ENCODE measurements around the gene SERPIND1. TPM values are rescaled to one million over a fixed set of nuclear protein-coding genes. Genes with fewer than 3 reads are reported as not detected.

The SERPIND1 gene
- total RNA-seq, 1 donor from 2014 or later = not detected

DNA sequence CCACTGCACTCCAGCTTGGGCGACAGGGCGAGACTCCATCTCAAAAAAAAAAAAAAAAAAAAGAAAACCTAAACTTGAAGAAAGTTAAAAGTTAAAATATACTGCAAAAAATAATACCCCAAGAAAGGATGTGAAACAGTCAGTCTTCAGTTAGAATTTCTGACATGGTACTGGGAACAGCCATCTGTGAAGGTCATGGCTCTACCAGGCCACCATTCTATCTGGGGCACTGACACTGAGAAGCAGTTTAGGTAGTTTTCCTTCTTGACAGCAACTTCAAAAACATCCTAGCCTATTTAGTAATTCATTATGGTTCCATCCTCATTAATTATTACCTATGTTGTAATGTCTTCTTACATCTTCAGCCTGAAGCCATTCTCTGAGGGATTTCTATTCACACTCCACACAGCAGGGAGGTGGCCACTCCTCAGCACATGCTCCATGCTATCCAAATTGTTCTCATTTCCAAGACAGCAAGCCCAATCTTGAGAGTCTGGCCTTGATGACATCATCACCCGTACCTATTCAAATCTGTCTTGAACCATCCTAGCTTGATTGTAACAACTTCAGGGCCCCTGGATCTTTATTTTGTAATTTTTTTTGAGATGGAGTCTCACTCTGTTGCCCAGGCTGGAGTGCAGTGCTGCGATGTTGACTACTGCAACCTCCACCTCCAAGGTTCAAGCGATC lies 38.2 kb downstream of the SERPIND1 start:
- Mint-ChIP-seq H3K27ac (ENCODE audit: unreplicated experiment) (no peak overlapping the region), H3K4me1 (ENCODE audit: low read depth, unreplicated experiment) (peaks cover 6% of the 10 kb centered on the region), H3K36me3 (ENCODE audit: low read depth, unreplicated experiment) (peaks cover 23% of the 10 kb centered on the region), H3K9me3 (ENCODE audit: unreplicated experiment) (no peaks in the 10 kb centered on the region), H3K4me3 (ENCODE audit: unreplicated experiment) (no peak overlapping the region), H3K27me3 (ENCODE audit: low read depth, unreplicated experiment) (no peaks in the 10 kb centered on the region)
- H4K20me1 ChIP-seq (ENCODE audit: insufficient read depth, low read length) = no peaks in the 10 kb centered on the region
- no peaks in the 10 kb centered on the region for H3K27me3 ChIP-seq (ENCODE audit: insufficient read depth, low read length)
- H3K27ac ChIP-seq (ENCODE audit: low read depth, low read length) = no peak overlapping the region
- H3K79me2 ChIP-seq (ENCODE audit: insufficient read depth, low read length) = no peaks in the 10 kb centered on the region
- FAIRE-seq = no peak
- H3K9ac ChIP-seq (ENCODE audit: low read length) = no peak overlapping the region
- peaks cover 6% of the 10 kb centered on the region for H3K4me1 ChIP-seq (ENCODE audit: insufficient read depth, low read length)
- no peak overlapping the region for H2AFZ ChIP-seq (ENCODE audit: low read depth, low read length)
- H3K4me3 ChIP-seq (ENCODE audit: insufficient read depth, low read depth, low read length) = no peak overlapping the region
- H3K4me2 ChIP-seq (ENCODE audit: low read length) = no peak overlapping the region
- no peak for DNase-seq (ENCODE audit: low read depth)
- TF ChIP-seq, protein P1, sequence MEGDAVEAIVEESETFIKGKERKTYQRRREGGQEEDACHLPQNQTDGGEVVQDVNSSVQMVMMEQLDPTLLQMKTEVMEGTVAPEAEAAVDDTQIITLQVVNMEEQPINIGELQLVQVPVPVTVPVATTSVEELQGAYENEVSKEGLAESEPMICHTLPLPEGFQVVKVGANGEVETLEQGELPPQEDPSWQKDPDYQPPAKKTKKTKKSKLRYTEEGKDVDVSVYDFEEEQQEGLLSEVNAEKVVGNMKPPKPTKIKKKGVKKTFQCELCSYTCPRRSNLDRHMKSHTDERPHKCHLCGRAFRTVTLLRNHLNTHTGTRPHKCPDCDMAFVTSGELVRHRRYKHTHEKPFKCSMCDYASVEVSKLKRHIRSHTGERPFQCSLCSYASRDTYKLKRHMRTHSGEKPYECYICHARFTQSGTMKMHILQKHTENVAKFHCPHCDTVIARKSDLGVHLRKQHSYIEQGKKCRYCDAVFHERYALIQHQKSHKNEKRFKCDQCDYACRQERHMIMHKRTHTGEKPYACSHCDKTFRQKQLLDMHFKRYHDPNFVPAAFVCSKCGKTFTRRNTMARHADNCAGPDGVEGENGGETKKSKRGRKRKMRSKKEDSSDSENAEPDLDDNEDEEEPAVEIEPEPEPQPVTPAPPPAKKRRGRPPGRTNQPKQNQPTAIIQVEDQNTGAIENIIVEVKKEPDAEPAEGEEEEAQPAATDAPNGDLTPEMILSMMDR (IDR thresholded peaks at IDR 0.05; ENCODE audit: insufficient read depth, low read depth, low read length) = no peak
- TF ChIP-seq EZH2 (IDR thresholded peaks at IDR 0.05; ENCODE audit: insufficient read depth, low read length) = no peak
- peaks cover 25% of the 10 kb centered on the region for H3K36me3 ChIP-seq (ENCODE audit: insufficient read depth, low read length)
- no peaks in the 10 kb centered on the region for H3K9me3 ChIP-seq (ENCODE audit: insufficient read depth, low read depth, low read length)

DNA sequence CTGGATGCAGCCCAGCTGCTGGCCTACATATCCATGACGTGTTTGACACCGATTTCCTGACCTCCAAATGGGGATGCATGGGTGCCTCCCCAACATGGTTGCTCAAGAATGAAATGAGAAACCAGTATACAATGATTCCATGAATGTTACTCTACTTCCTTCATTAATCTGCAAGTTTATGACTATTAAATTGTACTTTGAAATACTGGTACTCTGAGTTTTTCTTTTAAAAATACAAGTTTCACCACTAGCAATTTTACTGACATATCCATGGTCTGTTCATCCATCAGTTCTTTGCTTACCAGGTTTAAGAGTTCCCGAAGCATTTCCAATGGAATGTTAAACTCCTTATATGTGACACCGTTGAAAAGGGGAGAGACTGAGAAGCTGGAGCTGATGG lies 39.1 kb downstream of the SERPIND1 start:
- Mint-ChIP-seq H3K9me3 (ENCODE audit: unreplicated experiment) (no peaks in the 10 kb centered on the region), H3K4me3 (ENCODE audit: unreplicated experiment) (no peak overlapping the region), H3K4me1 (ENCODE audit: low read depth, unreplicated experiment) (no peaks in the 10 kb centered on the region), H3K27me3 (ENCODE audit: low read depth, unreplicated experiment) (no peaks in the 10 kb centered on the region), H3K27ac (ENCODE audit: unreplicated experiment) (no peak overlapping the region), H3K36me3 (ENCODE audit: low read depth, unreplicated experiment) (peaks cover 23% of the 10 kb centered on the region)
- Histone ChIP-seq H3K4me2 (ENCODE audit: low read length) (no peak overlapping the region), H3K27me3 (ENCODE audit: insufficient read depth, low read length) (no peaks in the 10 kb centered on the region), H3K36me3 (ENCODE audit: insufficient read depth, low read length) (peaks cover 25% of the 10 kb centered on the region), H4K20me1 (ENCODE audit: insufficient read depth, low read length) (no peaks in the 10 kb centered on the region), H3K9ac (ENCODE audit: low read length) (no peak overlapping the region), H2AFZ (ENCODE audit: low read depth, low read length) (no peak overlapping the region), H3K79me2 (ENCODE audit: insufficient read depth, low read length) (no peaks in the 10 kb centered on the region), H3K4me1 (ENCODE audit: insufficient read depth, low read length) (no peaks in the 10 kb centered on the region), H3K27ac (ENCODE audit: low read depth, low read length) (no peak overlapping the region), H3K9me3 (ENCODE audit: insufficient read depth, low read depth, low read length) (no peaks in the 10 kb centered on the region), H3K4me3 (ENCODE audit: insufficient read depth, low read depth, low read length) (no peak overlapping the region)
- no peak for FAIRE-seq
- TF ChIP-seq, protein P1 (IDR thresholded peaks at IDR 0.05; ENCODE audit: insufficient read depth, low read depth, low read length) = no peak
- TF ChIP-seq EZH2 (IDR thresholded peaks at IDR 0.05; ENCODE audit: insufficient read depth, low read length) = no peak
- no peak for DNase-seq (ENCODE audit: low read depth)

DNA sequence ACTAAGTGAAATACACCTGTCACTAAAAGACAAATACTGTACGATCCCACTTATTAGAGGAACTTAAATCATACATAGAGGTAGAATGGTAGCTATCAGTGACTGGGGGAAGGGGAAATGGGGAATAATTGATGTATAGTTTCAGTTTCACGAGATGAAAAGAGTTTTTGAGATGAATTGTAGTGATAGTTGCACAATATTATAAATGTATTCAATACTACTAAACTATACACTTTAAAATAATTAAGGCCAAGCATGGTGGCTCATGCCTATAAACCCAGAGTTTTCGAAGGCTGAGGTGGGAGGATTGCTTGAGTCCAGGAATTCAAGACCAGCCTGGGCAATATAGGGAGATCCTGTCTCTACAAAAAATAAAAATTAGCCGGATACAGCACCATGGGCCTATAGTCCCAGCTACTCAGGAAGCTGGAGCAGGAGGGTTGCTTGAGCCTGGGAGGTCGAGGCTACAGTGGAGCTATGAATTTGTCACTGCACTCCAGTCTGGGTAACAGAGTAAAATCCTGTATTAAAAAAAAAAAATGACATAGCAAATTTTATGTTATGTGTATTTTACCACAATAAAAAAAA lies 40.4 kb downstream of the SERPIND1 start:
- H4K20me1 ChIP-seq (ENCODE audit: insufficient read depth, low read length) = no peaks in the 10 kb centered on the region
- no peaks in the 10 kb centered on the region for H3K4me1 Mint-ChIP-seq (ENCODE audit: low read depth, unreplicated experiment)
- H3K9me3 Mint-ChIP-seq (ENCODE audit: unreplicated experiment) = no peaks in the 10 kb centered on the region
- H3K27ac Mint-ChIP-seq (ENCODE audit: unreplicated experiment) = no peak overlapping the region
- FAIRE-seq = no peak
- H3K9me3 ChIP-seq (ENCODE audit: insufficient read depth, low read depth, low read length) = no peaks in the 10 kb centered on the region
- TF ChIP-seq EZH2 (IDR thresholded peaks at IDR 0.05; ENCODE audit: insufficient read depth, low read length) = no peak
- TF ChIP-seq, protein P1 (IDR thresholded peaks at IDR 0.05; ENCODE audit: insufficient read depth, low read depth, low read length) = no peak
- H3K4me2 ChIP-seq (ENCODE audit: low read length) = no peak overlapping the region
- no peak overlapping the region for H2AFZ ChIP-seq (ENCODE audit: low read depth, low read length)
- H3K36me3 ChIP-seq (ENCODE audit: insufficient read depth, low read length) = peaks cover 29% of the 10 kb centered on the region
- no peaks in the 10 kb centered on the region for H3K79me2 ChIP-seq (ENCODE audit: insufficient read depth, low read length)
- no peaks in the 10 kb centered on the region for H3K4me1 ChIP-seq (ENCODE audit: insufficient read depth, low read length)
- DNase-seq (ENCODE audit: low read depth) = no peak
- H3K4me3 Mint-ChIP-seq (ENCODE audit: unreplicated experiment) = no peak overlapping the region
- no peak overlapping the region for H3K9ac ChIP-seq (ENCODE audit: low read length)
- H3K36me3 Mint-ChIP-seq (ENCODE audit: low read depth, unreplicated experiment) = peaks cover 19% of the 10 kb centered on the region
- no peak overlapping the region for H3K4me3 ChIP-seq (ENCODE audit: insufficient read depth, low read depth, low read length)
- H3K27me3 Mint-ChIP-seq (ENCODE audit: low read depth, unreplicated experiment) = no peaks in the 10 kb centered on the region
- H3K27ac ChIP-seq (ENCODE audit: low read depth, low read length) = no peak overlapping the region
- H3K27me3 ChIP-seq (ENCODE audit: insufficient read depth, low read length) = no peaks in the 10 kb centered on the region
